Thyroid gland (tissue), 4 donors: Measurements from ENCODE around the gene BCL2L1.
A peak's percentile ranks its signal among the peaks of the same experiment; 100 is the strongest.

Experiments
- CTCF ChIP-seq, 6 experiments: fragments of 200-600 bp in 3 of 6; fragments of 450-650 bp in 3 of 6; sonication (generic) in 3 of 6; IDR thresholded peaks; one replicate each; pipeline ENCODE4 v1.5.1; 2016 to 2019; ENCODE audit warnings: antibody characterized with exemption in 6 of 6, mild to moderate bottlenecking in 2 of 6, inconsistent platforms in 1 of 6, moderate library complexity in 1 of 6
- POLR2A ChIP-seq, 2 donors: fragments of 450-650 bp; IDR thresholded peaks; one replicate each; pipeline ENCODE4 v1.6.1; 2017; ENCODE audit warnings: antibody characterized with exemption in 2 of 2, mild to moderate bottlenecking in 2 of 2, moderate library complexity in 1 of 2

GRCh38 chr20:31661625-31662371 is 60.9 kb downstream of the BCL2L1 start:
- TF ChIP-seq CTCF (IDR thresholded peaks at IDR 0.05) (peak; percentile 44 to 85 (median 66)), POLR2A (IDR thresholded peaks at IDR 0.05) (peak in 1 of 2 donors; percentile 66)
